IPS DF 4.7 (cell line): ENCODE data around the gene COMMD7.
"Not testable (repeated sequence)": the region's sequence is repeated elsewhere in the genome, so short reads cannot be mapped to it uniquely, and the experiment has no call there.

ENCODE experiments used
- DNase-seq: peaks from one replicate; pipeline ENCODE4 v3.0.0-alpha.2; 2013; ENCODE audit warnings: low spot score; ENCODE audit errors: extremely low read depth

The COMMD7 gene

DNA sequence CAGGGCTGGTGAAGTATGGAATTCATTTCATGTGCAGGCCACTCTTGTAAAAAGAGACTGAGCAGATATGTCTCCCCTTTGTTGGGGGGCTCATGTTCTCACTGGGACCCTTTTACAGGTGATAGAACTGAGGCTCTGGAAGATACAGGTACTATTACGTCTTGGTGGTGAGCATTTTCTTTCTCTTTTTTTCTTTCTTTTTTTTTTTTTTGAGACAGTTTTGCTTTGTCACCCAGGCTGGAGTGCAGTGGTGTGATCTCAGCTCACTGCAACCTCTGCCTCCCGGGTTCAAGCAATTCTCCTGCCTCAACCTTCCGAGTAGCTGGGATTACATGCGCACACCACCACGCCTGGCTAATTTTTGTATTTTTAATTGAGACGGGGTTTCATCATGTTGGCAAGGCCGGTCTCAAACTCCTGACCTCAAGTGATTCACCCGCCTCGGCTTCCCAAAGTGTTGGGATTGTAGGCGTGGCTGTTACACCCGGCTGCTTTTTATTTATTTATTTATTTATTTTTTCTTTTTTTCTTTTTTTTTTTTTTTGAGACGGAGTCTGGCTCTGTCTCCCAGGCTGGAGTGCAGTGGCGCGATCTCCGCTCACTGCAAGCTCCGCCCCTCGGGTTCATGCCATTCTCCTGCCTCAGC lies 22.1 kb upstream of the COMMD7 start:
- DNase-seq = not testable (repeated sequence)

DNA sequence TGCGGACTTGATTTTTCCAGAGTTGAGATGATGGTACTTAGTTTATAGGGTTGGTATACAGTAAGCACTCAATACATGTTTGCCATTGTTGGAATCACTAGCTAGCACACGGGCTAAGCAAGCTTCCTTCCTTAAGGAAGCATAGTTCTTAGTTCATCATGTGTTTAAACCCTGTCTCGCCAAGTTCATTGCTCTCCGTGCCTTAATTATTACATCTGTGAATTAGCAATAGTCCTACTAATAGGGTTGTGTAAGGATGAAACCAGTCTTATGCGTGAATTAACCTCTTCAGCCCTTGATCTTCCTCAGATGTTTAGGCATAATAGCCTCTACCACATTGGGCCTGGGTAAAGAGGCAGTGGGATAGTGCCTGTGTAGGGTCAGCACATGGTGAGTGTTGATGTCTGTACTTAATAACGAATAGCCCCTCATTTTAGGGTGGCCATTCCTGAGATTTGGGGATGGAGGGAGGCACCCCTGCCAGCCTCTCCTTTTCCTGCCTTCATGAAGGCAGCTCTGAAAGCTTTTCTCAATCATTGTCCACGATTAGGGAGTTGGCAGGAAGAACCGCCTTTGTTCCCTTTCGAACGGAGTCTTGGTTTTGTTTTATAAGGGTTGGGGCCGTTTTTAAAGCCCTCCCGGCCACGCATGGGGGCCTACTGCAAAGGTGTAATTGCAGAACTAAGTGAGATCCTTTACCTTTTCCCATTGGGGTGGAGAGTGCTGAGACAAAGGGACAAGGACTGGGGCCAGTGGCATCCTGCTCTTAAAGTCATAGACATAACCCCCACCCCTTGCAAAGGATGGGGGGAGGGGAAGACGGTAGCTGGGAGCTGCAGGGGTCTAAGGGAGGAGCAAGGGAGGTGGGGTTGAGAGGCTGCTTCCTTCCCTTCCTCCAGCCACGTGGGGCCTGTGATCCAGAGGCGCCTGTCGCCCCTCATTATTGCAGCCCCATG lies 21.0 kb upstream of the COMMD7 start:
- DNase-seq = no peak

DNA sequence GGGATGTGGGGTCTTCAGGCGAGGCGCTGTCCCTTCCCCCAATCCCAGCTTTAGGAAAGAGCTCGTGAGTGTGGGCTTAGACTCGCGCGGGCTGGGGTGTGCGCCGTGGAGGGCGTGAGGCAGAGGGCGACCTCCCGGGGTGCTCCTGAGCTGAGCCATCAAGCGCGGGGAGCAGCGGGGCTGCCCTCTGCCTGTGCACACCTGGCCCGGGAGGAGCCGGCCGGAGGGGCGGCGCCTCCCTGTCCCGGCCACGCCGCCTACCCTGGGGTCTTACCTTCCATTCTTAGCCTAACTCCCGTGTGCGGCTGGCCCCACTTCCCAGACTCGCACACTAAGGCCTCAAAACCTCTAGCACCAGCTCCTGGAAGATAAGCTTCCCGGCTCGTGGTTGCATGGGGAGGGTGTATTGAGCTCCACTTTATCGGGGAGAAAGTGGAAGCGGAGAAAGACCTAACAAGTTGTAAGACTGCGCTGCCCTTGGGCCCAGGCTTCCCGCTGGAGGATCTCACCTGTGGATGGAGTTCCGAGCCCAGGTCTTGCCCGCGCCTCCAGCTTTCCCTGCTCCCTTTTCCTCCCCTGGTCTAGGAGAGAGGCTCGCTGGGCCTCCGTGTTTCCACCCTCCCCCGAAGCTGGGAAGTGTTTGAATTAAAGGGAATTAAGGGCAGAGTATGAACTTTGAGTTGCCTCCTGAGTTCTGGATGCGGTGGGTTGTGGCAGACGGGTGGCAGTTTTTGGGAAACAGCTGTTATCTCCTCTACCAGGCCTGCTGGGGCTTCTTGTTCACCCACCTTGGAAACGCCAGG lies 20.1 kb upstream of the COMMD7 start:
- DNase-seq = no peak

DNA sequence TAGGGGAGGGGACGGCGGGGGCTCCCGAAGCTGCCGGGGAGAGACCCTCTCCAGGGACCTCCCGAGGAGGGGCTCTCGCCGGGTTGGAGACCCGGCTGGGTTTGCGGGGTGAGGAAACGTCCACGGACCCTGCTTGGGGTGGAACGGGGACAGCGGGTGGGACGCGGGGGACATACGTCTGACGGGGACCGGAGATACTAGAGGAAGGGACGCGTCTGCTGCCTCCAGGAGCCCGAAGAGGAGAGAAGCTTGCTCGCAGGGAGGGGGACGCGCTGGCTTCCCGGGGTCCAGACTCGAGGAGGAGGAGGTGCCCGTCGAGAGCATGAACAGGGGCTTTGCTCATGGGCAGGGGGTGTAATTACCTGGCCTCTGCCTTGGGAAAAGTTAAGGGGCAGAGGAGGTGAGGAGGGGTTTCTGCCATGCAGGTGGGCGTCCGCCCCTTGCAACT lies 19.5 kb upstream of the COMMD7 start:
- no peak for DNase-seq

DNA sequence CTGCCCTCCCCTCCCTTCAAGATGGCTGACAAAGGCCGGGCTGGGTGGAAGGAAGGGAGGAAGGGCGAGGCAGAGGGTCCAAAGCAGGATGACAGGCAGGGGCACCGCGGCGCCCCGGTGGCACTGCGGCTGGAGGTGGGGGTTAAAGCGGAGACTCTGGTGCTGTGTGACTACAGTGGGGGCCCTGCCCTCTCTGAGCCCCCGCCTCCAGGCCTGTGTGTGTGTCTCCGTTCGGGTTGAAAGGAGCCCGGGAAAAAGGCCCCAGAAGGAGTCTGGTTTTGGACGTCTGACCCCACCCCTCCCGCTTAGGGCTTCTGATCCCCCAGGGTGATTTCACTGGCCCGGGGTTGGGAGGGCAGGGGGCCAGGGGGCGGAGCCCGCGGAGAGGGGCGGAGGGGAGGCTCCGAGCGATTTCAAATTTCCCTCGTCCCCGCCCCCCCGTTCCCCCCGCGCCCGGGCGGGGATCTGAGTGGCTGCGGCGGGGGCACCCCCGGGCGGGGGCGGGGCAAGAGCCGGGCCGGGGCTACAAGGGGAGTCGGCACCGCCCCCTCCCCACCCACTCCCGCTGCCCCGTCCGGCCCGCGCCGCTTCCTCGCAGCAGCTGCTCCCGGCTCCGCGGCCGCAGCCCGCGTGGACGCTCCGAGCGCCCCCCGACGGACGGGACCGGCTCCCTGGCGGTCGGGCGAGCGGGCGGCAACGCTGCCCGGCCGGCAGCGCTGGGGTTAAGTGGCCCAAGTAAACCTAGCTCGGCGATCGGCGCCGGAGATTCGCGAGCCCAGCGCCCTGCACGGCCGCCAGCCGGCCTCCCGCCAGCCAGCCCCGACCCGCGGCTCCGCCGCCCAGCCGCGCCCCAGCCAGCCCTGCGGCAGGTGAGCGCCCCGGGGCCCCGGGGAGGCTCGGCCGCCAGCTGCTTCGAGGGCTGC lies 18.8 kb upstream of the COMMD7 start, which contains the start of gene DNMT3B:
Gene DNMT3B, plus strand, starts transcription at position 555 of the 923 bp plus-strand sequence. CDS start 17,939 bp downstream, outside the sequence.
- DNase-seq = no peak

DNA sequence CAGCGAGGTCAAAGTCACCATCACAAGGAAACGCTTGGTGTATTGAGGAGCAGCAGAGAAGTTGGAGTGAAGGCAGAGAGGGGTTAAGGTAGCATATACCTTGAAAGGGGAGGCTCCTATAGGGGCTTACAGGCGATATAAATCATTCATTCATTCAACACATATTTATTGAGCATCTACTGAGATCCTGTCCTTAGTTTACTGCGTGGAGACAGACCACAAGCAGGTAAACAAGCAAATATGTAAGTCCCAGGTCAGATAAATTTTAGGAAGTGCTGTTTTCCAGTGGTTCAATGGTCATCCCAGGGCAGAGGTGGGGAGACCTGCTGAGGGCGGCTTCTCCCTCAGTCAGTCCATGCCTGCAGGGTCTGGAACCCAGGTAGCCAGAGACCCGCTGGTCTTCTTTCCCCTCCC lies 18.2 kb upstream of the COMMD7 start:
- DNase-seq = no peak

DNA sequence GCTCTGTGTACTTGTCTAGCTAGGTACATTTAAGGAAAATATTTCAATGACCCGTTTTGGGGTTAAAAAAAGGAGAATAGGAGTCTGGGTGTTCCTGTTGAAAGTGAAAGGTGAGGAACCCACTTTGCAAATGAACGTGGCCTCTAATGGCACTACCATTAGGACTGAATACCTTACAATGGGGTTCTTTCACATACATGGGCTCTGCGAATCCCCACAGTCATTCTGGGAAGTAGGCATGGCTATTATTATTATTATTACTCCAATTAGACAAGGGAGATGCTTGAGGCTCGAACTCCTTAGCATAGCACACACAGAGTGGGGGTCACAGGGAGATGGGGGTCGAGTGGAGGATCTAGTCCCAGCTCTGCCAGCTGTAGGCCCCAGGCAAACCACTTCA lies 12.9 kb upstream of the COMMD7 start:
- DNase-seq = no peak

DNA sequence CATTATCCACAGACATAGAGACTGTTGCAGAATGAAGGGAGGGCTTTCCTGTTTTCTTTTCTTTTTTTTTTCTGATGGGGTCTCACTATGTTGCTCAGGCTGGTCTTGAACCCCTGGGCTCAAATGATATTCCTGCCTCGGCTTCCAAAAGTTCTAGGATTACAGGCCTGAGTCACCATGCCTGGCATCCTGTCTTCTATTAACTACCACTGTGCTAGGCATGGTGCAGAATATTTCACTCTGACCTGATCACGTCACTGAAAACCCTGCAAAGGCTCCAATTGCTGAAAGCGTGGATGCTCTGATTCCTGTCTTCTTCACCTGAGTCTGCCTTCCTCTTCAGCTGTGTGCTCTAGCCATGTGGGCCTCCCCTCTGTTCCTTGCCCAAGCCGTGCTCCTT lies 10.5 kb upstream of the COMMD7 start:
- no peak for DNase-seq

DNA sequence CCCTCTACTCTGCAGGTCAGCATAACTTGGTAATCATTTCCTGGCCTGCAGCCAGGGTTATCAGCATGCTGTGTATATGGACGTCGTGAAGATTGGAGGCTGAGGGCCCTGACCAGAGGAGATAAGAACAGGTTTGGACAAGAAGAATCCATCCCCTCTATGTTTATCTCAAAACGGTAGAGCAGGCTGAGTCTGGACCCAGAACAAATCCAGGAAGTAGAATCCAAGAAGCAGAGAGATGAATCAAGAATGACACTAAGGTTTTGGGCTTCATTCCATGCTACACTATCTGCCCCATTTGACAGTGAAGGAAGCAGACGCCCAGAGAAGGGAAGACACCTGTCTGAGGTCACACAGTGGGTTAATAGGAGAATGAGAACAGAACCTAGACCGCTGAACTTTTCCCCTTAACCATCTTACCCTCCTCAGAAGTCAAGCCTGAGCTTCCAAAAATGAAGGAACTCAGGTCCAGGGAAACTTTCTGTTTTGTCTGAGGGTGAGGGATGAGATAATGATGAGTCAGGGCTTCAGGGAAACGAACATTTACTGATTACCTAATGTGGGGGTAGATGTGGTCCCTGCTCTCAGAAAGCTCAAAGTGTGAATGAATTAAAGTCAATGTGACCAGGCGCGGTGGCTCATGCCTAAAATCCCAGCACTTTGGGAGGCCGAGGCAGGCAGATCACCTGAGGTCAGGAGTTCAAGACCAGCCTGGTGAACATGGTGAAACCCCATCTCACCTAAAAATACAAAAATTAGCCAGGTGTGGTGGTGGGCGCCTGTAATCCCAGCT lies 9.4 kb upstream of the COMMD7 start:
- no peak for DNase-seq

DNA sequence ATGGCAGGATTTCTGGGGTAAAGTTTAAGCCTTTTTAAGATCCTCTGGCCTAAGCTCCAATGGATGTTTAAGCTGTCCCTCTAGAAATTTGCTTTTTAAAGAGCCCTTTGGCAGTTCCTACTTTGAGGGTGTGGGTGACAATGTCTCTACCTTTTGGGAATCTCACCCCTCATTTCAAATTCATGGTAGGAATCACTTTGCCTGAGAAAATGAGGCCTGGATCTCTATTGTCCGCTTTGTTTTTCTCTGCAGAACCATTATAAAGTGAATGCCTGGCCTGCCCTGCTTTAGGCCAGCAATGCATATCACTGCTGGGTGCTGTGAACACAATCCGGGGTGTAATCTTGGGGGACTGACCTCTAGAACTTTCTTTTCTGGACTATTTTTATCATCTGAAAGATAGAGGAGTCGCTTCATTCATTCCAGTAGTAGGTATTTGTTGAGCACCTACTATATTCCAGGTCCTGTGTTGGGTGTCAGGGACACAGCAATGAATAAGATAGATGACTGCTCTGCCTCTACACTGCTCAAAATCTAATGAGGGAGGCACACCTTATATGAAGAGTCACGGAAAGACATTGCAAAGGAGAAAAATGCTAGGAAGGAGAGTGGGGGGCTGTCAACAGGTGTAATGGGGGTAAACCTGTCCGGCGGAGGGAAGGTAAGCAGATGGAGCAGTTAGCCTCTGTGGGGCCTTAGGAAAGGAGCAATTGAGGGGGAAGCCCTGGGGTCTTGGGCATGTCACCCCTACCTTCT lies 8.6 kb upstream of the COMMD7 start:
- DNase-seq = no peak

DNA sequence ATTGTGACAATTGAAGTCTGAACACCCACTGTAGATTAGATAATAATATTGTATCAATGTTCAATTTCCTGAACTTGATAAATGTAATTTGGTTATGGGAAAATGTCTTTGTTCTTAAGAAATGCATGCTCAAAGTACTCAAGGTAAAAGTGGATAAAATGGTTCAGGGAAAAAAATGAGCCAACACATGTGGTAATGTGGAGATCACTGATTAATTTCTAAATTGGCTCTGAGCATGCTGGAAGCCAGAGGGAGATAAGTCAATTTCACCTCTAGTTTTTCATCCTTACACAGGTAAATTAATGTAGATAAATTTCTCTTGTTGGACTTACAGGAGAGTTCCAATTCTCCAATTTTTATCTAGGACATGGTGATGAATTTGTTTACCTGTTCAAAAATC lies 8.0 kb upstream of the COMMD7 start:
- no peak for DNase-seq

DNA sequence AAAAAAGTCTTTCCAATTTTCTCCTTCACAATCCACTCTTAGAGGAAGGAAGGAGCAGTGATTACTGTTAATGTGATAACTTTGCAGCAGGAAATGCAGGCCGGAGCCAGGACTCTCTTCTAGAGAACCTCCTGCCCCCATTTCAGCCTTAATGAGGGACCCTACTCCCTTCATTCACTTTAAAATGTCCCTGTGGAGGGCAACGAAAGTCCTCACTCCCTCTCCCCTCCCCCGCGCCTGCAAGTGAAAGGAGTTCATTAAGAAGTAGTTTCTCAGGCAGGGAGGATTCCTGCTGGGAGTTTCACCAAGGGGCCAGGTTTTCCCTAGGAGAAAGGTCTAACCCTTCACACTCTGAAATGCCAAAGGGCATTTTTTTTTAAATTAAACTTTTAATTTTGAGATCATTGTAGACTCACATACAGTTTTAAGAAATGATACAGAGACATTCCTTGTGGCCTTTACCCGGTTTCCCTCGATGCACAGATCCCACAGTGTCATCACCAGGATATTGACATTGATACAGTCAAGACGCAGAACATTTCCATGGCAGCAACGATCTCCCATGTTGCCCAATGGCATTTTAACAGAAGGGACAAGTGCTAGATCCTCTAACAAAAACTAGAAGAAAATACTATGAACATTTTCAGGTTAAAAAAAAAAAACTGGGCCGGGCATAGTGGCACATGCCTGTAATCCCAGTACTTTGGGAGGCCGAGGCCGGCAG lies 6.8 kb upstream of the COMMD7 start:
- DNase-seq = no peak

DNA sequence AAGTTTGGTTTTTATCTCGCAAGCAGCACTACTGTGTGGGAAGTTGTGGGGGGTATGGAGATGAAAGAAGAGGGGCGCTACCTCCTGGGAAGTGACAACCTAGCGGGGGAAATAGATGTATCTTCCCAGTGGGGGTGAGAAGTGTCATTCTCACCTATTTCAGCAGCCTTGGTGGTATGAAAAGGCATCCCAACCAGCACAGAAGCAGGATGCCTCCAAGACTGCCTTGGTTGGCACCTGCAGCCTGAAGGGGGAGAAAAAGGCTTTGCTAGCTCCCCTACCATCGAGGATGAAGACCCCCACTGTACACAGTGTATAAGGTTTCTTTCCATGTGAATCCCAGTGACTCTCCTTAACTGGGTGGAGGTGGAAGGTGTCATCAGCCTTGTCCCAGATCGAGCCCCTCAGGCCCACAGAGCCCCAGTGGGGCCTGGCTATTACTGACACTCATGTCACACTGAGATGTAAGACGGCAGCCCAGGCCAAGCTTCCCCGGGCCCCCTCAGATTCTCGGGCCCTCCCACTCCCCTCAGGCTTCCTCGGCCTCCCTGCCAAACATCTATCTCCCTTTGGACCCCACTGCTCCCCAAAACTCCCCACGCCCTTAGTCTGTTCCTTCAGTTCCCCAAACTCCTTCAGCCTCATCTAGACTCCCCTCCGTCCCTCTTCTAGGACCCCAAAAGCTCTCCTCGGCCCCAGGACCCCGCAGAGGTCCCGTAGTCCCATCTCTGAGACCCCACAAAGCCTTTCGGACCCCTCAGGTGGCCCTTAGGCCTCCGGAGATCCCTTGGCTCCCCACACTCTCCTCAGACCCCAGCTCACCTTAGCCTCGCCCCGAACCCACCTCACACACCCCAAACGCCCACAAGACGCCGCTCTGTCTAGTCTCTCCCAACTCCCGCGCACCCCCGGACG lies 688 bp downstream of the COMMD7 start:
- no peak for DNase-seq

DNA sequence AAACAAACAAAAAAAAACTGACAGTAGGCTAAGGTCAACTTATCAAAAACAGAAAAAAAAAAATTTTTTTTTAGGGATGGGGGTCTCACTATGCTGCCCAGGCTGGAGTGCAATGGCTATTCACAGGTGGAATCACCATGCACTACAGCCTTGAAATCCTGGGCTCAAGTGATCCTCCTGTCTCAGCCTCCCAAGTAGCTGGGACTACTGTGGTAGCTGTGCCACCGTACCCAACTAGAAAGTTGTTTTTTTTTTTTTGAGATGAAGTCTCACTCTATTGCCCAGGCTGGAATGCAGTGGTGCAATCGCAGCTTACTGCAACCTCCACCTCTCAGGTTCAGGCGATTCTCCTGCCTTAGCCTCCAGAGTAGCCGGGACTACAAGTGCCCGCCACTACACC lies 2.1 kb downstream of the COMMD7 start:
- DNase-seq = no peak

DNA sequence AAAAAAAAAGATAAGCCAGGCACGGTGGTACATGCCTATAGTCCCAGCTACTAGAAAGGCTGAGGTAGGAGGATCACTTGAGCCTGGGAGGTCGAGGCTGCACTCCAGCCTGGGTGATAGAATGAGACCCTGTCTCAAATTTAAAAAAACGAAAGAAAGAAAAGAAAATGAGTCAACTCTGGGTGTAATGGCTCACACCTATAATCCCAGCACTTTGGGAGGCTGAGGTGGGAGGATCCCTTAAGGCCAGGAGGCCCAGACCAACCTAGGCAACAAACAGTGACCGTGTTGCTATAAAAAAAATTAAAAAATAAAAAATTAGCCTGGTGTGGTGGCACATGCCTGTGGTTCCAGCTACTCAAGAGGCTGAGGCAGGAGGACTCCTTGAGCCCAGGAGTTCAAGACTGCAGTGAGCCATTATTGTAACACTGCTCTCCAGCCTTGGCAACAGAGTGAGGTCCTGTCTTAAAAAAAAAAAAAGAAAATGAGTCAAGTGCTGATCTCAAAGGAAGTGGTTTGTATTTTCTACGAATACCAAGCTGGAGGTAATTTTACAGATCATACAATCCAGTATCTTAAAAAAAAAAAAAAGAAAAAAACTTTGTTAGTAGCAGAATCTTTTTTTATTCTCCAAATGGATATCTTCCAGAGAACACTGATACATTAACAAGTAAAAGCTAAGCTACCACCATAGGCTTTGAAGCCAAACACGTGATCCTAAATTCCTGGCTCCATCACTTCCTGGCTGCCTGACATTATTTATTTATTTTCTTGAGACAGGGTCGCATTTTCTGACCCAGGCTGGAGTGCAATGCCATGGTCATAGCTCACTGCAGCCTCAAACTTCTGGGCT lies 5.7 kb downstream of the COMMD7 start:
- DNase-seq = no peak

DNA sequence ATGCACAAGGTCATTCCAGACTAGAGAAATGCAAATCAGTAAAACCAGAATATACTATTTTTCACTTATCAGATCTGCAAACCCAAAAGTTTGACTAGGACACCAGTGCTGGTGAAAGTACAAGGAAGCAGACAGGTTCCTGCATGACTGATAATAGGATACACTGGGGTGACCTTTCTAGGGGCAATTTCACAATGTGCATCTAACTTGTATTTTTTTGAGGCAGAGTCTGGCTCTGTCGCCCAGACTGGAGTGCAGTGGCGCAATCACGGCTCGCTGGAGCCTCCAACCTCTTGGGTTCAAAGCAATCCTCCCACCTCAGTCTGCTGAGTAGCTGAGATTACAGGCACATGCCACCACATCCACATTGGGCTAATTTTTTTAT lies 11.4 kb downstream of the COMMD7 start:
- no peak for DNase-seq
